Measurements from ENCODE around the gene PHF24.
"Not testable (repeated sequence)": the region's sequence is repeated elsewhere in the genome, so short reads cannot be mapped to it uniquely, and the experiment has no call there.

Gene PHF24

GRCh38 chr9:34998266-34998665, 40.2 kb downstream of the PHF24 start:
- no peak for DNase-seq

- DNase-seq: no peak
Measured at GRCh38 chr9:34999576-34999975, 41.5 kb downstream of the PHF24 start.

GRCh38 chr9:35000535-35001284, 42.6 kb downstream of the PHF24 start:
- DNase-seq: no peak

- DNase-seq: no peak
Measured at GRCh38 chr9:35001285-35001677, 43.2 kb downstream of the PHF24 start.

GRCh38 chr9:35001803-35002502, 43.9 kb downstream of the PHF24 start:
- DNase-seq: no peak

- DNase-seq: no peak
Measured at GRCh38 chr9:35002623-35003022, 44.5 kb downstream of the PHF24 start.

- DNase-seq: not testable (repeated sequence)
Measured at GRCh38 chr9:35004299-35004698, 46.2 kb downstream of the PHF24 start.

- DNase-seq: no peak
Measured at GRCh38 chr9:35010351-35010958, 52.4 kb downstream of the PHF24 start.

GRCh38 chr9:35014517-35014916, 56.4 kb downstream of the PHF24 start:
- DNase-seq: no peak

- DNase-seq: not testable (repeated sequence)
Measured at GRCh38 chr9:35023443-35023842, 65.4 kb downstream of the PHF24 start.

GRCh38 chr9:35026671-35027070, 68.6 kb downstream of the PHF24 start:
- no peak for DNase-seq

- no peak for DNase-seq
Measured at GRCh38 chr9:35027374-35027773, 69.3 kb downstream of the PHF24 start.

GRCh38 chr9:35027860-35028259, 69.8 kb downstream of the PHF24 start:
- no peak for DNase-seq

GRCh38 chr9:35028341-35028740, 70.3 kb downstream of the PHF24 start:
- DNase-seq: no peak

- DNase-seq: no peak
Measured at GRCh38 chr9:35029241-35029640, 71.2 kb downstream of the PHF24 start.

- DNase-seq: no peak
Measured at GRCh38 chr9:35029852-35030251, 71.8 kb downstream of the PHF24 start.

All from NCI-H345 (cell line).